Measurements from ENCODE around the gene BGN.

BGN gene

GRCh38 chrX:153447581-153447960 is 47.2 kb upstream of the BGN start:
- H3K27ac Mint-ChIP-seq = no peak overlapping the region
- TF ChIP-seq CTCF (IDR thresholded peaks at IDR 0.05; ENCODE audit: unreplicated experiment in 3 of 3) = no peak
- H3K4me3 Mint-ChIP-seq = no peak overlapping the region
- H3K36me3 Mint-ChIP-seq (ENCODE audit: low read depth) = no peaks in the 10 kb centered on the region
- H3K4me1 Mint-ChIP-seq = peaks cover 5% of the 10 kb centered on the region
- H3K27me3 Mint-ChIP-seq (ENCODE audit: low read depth) = no peaks in the 10 kb centered on the region
- peaks cover 7% of the 10 kb centered on the region for H3K9me3 Mint-ChIP-seq

GRCh38 chrX:153448556-153449367 is 46.0 kb upstream of the BGN start:
- H3K4me1 Mint-ChIP-seq = peaks cover 5% of the 10 kb centered on the region
- no peak overlapping the region for H3K27ac Mint-ChIP-seq
- H3K27me3 Mint-ChIP-seq (ENCODE audit: low read depth) = no peaks in the 10 kb centered on the region

GRCh38 chrX:153449368-153450113 is 45.2 kb upstream of the BGN start:
- TF ChIP-seq CTCF (IDR thresholded peaks at IDR 0.05; ENCODE audit: unreplicated experiment in 3 of 3) = no peak
- H3K9me3 Mint-ChIP-seq = peaks cover 7% of the 10 kb centered on the region
- H3K27me3 Mint-ChIP-seq (ENCODE audit: low read depth) = no peaks in the 10 kb centered on the region
- H3K4me1 Mint-ChIP-seq = peaks cover 5% of the 10 kb centered on the region
- no peak overlapping the region for H3K4me3 Mint-ChIP-seq
- H3K27ac Mint-ChIP-seq = peak overlapping the region in 2 of 3 experiments; percentile 32 to 66
- no peaks in the 10 kb centered on the region for H3K36me3 Mint-ChIP-seq (ENCODE audit: low read depth)

More at GRCh38 chrX:153448556-153449367, 46.0 kb upstream of the BGN start:
- Mint-ChIP-seq H3K9me3 (peaks cover 7% of the 10 kb centered on the region), H3K36me3 (ENCODE audit: low read depth) (no peaks in the 10 kb centered on the region), H3K4me3 (no peak overlapping the region)
- TF ChIP-seq CTCF (IDR thresholded peaks at IDR 0.05; ENCODE audit: unreplicated experiment in 3 of 3) = no peak

- no peak for TF ChIP-seq CTCF (IDR thresholded peaks at IDR 0.05; ENCODE audit: unreplicated experiment in 3 of 3)
- no peaks in the 10 kb centered on the region for H3K36me3 Mint-ChIP-seq (ENCODE audit: low read depth)
- peaks cover 7% of the 10 kb centered on the region for H3K9me3 Mint-ChIP-seq
- peaks cover 5% of the 10 kb centered on the region for H3K4me1 Mint-ChIP-seq
- no peak overlapping the region for H3K4me3 Mint-ChIP-seq
- H3K27ac Mint-ChIP-seq = no peak overlapping the region
- no peaks in the 10 kb centered on the region for H3K27me3 Mint-ChIP-seq (ENCODE audit: low read depth)
Measured at GRCh38 chrX:153450114-153450948, 44.4 kb upstream of the BGN start.

- Mint-ChIP-seq H3K9me3 (peaks cover 7% of the 10 kb centered on the region), H3K27ac (no peak overlapping the region), H3K4me3 (no peak overlapping the region), H3K36me3 (ENCODE audit: low read depth) (no peaks in the 10 kb centered on the region), H3K4me1 (peaks cover 5% of the 10 kb centered on the region), H3K27me3 (ENCODE audit: low read depth) (no peaks in the 10 kb centered on the region)
- TF ChIP-seq CTCF (IDR thresholded peaks at IDR 0.05; ENCODE audit: unreplicated experiment in 3 of 3) = no peak
Measured at GRCh38 chrX:153450949-153451277, 43.9 kb upstream of the BGN start.

Data from nephron (organoid).